Mesodermal cell (in vitro differentiated cells): ENCODE results near the gene TGFBR3.

ENCODE experiments used
- H3K27ac ChIP-seq: 2 replicates; pipeline ENCODE4 v1.7.0; 2013; ENCODE audit warnings: mild to moderate bottlenecking, low read depth, low read length, moderate library complexity; ENCODE audit not compliant: severe bottlenecking
- H3K36me3 ChIP-seq: 2 replicates; pipeline ENCODE4 v1.7.1; 2013; ENCODE audit warnings: mild to moderate bottlenecking, low read length, moderate library complexity; ENCODE audit not compliant: control insufficient read depth, insufficient read depth
- H3K4me1 ChIP-seq: one replicate; pipeline ENCODE4 v1.7.1; 2013; ENCODE audit warnings: mild to moderate bottlenecking, low read length; ENCODE audit not compliant: insufficient read depth, control insufficient read depth, poor library complexity, severe bottlenecking
- H3K4me3 ChIP-seq: 2 replicates; pipeline ENCODE4 v1.7.0; 2013; ENCODE audit warnings: low read length, control low read depth, mild to moderate bottlenecking; ENCODE audit not compliant: insufficient read depth, poor library complexity, severe bottlenecking; ENCODE audit errors: extremely low read depth
- H3K9me3 ChIP-seq: 2 replicates; pipeline ENCODE4 v1.7.1; 2013; ENCODE audit warnings: mild to moderate bottlenecking, low read length, moderate library complexity; ENCODE audit not compliant: control insufficient read depth
- WGBS, 2 experiments: methylation state at CpG; one replicate each; pipeline ENCODE4 v1.1.5; 2013; ENCODE audit warnings: missing lambda C conversion rate in 2 of 2; ENCODE audit not compliant: insufficient coverage in 2 of 2; 5-methylcytosine and 5-hydroxymethylcytosine counted together

Gene TGFBR3

GRCh38 chr1:91821126-91821868 lies 64.7 kb downstream of the TGFBR3 start:
- 94 to 98% methylated on average over 2 to 4 of the region's 6 CpGs for WGBS, 2 experiments
- Histone ChIP-seq H3K4me1 (no peaks in the 10 kb centered on the region), H3K4me3 (no peak overlapping the region), H3K27ac (no peak overlapping the region), H3K9me3 (no peaks in the 10 kb centered on the region), H3K36me3 (no peaks in the 10 kb centered on the region)

GRCh38 chr1:91819038-91819788 lies 66.7 kb downstream of the TGFBR3 start:
- Histone ChIP-seq H3K9me3 (no peaks in the 10 kb centered on the region), H3K4me1 (no peaks in the 10 kb centered on the region), H3K27ac (peak overlapping the region; percentile 31), H3K36me3 (no peaks in the 10 kb centered on the region), H3K4me3 (no peak overlapping the region)
- WGBS, 2 experiments = 81 to 92% methylated on average over 8 to 10 of the region's 11 CpGs

- Histone ChIP-seq H3K4me3 (no peak overlapping the region), H3K36me3 (no peaks in the 10 kb centered on the region), H3K4me1 (no peaks in the 10 kb centered on the region), H3K27ac (peak overlapping the region; percentile 31), H3K9me3 (no peaks in the 10 kb centered on the region)
- no CpG with 5 or more reads among the region's 1 CpG for WGBS, 2 experiments
Measured at GRCh38 chr1:91818713-91818975, 67.3 kb downstream of the TGFBR3 start.

- H3K9me3 ChIP-seq = no peaks in the 10 kb centered on the region
- no peak overlapping the region for H3K4me3 ChIP-seq
- no peaks in the 10 kb centered on the region for H3K4me1 ChIP-seq
- 100% methylated on average over 1 of the region's 5 CpGs; no CpG with 5 or more reads in 1 of the 2 experiments for WGBS, 2 experiments
- H3K27ac ChIP-seq = no peak overlapping the region
- no peaks in the 10 kb centered on the region for H3K36me3 ChIP-seq
Measured at GRCh38 chr1:91817211-91817905, 68.6 kb downstream of the TGFBR3 start.

GRCh38 chr1:91816031-91816430 lies 69.9 kb downstream of the TGFBR3 start:
- H3K9me3 ChIP-seq = no peaks in the 10 kb centered on the region
- no peaks in the 10 kb centered on the region for H3K36me3 ChIP-seq
- no peak overlapping the region for H3K4me3 ChIP-seq
- H3K27ac ChIP-seq = no peak overlapping the region
- 80% methylated on average over 1 of the region's 1 CpG; no CpG with 5 or more reads in 1 of the 2 experiments for WGBS, 2 experiments
- H3K4me1 ChIP-seq = no peaks in the 10 kb centered on the region

- WGBS, 2 experiments = 100% methylated on average over 1 to 2 of the region's 4 CpGs
- H3K27ac ChIP-seq = no peak overlapping the region
- H3K9me3 ChIP-seq = no peaks in the 10 kb centered on the region
Measured at GRCh38 chr1:91814448-91814847, 71.5 kb downstream of the TGFBR3 start.

GRCh38 chr1:91813813-91814212 lies 72.1 kb downstream of the TGFBR3 start:
- WGBS, 2 experiments = 89 to 90% methylated on average over 4 to 5 of the region's 7 CpGs
- Histone ChIP-seq H3K9me3 (no peaks in the 10 kb centered on the region), H3K4me3 (no peak overlapping the region), H3K27ac (no peak overlapping the region), H3K36me3 (no peaks in the 10 kb centered on the region), H3K4me1 (no peaks in the 10 kb centered on the region)

More at GRCh38 chr1:91814448-91814847, 71.5 kb downstream of the TGFBR3 start:
- H3K4me1 ChIP-seq = no peaks in the 10 kb centered on the region
- H3K36me3 ChIP-seq = no peaks in the 10 kb centered on the region
- H3K4me3 ChIP-seq = no peak overlapping the region

- Histone ChIP-seq H3K27ac (no peak overlapping the region), H3K9me3 (no peaks in the 10 kb centered on the region), H3K36me3 (no peaks in the 10 kb centered on the region), H3K4me3 (no peak overlapping the region), H3K4me1 (no peaks in the 10 kb centered on the region)
- 60% methylated on average over 1 of the region's 3 CpGs; no CpG with 5 or more reads in 1 of the 2 experiments for WGBS, 2 experiments
Measured at GRCh38 chr1:91811363-91812025, 74.5 kb downstream of the TGFBR3 start.

GRCh38 chr1:91809317-91809716 lies 76.6 kb downstream of the TGFBR3 start:
- no peaks in the 10 kb centered on the region for H3K36me3 ChIP-seq
- WGBS, 2 experiments = 87 to 93% methylated on average over 2 of the region's 3 CpGs
- H3K27ac ChIP-seq = no peak overlapping the region
- H3K4me3 ChIP-seq = no peak overlapping the region
- H3K4me1 ChIP-seq = no peaks in the 10 kb centered on the region
- no peaks in the 10 kb centered on the region for H3K9me3 ChIP-seq

- WGBS, 2 experiments = no CpG with 5 or more reads among the region's 5 CpGs
- Histone ChIP-seq H3K9me3 (no peaks in the 10 kb centered on the region), H3K4me3 (no peak overlapping the region), H3K27ac (no peak overlapping the region), H3K4me1 (no peaks in the 10 kb centered on the region), H3K36me3 (no peaks in the 10 kb centered on the region)
Measured at GRCh38 chr1:91807921-91808620, 77.9 kb downstream of the TGFBR3 start.
